HK-2 (cell line): ENCODE results near the gene EP400.
"Not testable (repeated sequence)": the region's sequence is repeated elsewhere in the genome, so short reads cannot be mapped to it uniquely, and the experiment has no call there.

Experiments used
- DNase-seq: peaks from one replicate; pipeline ENCODE4 v3.0.0-alpha.2; 2018; ENCODE audit not compliant: unreplicated experiment

Gene EP400

GRCh38 chr12:132046561-132046960 lies 96.8 kb downstream of the EP400 start:
- DNase-seq, result no peak

- not testable (repeated sequence) for DNase-seq
Observed at GRCh38 chr12:132047630-132048029, 97.9 kb downstream of the EP400 start.

DNA sequence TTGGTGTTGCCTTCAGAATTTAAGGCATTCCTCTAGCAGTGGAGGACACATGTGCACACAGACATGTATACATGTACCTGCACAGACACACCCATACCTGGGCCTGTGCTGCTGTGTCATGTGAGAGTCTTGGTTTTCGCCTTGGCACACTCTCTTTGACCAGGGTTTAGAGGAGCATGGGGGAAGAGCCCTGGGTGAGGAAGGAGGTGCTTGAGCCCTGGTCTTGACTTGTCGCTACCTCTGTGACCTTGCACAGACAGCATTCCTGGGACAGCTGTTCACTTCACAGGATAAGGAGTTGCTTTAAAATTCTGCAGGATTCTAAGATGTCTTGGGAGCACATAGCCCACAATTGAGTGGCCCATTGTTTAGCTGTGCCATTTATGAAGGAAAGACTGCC lies 99.7 kb downstream of the EP400 start:
- no peak for DNase-seq

DNA sequence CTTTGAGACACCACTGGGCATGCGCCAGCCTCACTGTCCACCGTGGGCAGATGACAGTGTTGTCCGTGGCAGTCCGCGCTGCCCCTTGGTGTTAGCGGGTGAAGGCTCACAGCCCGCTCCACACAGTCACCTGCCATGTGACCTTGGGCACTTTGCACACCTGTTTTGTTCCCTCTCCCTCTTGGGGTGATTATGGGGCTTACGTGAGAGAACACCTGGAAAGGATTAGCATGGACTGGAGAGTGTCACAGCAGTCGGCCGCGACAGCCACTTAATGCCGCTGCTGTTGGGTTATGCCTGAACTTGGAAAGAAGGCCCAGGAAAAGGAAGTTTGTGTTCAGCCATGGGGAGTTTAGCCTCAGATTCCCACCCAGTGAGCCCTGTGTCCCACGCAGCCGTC lies 100.1 kb downstream of the EP400 start:
- no peak for DNase-seq

- peak; percentile 26 for DNase-seq
Observed at GRCh38 chr12:132051718-132052117, 102.0 kb downstream of the EP400 start.

GRCh38 chr12:132052196-132052932 lies 102.6 kb downstream of the EP400 start:
- no peak for DNase-seq

DNA sequence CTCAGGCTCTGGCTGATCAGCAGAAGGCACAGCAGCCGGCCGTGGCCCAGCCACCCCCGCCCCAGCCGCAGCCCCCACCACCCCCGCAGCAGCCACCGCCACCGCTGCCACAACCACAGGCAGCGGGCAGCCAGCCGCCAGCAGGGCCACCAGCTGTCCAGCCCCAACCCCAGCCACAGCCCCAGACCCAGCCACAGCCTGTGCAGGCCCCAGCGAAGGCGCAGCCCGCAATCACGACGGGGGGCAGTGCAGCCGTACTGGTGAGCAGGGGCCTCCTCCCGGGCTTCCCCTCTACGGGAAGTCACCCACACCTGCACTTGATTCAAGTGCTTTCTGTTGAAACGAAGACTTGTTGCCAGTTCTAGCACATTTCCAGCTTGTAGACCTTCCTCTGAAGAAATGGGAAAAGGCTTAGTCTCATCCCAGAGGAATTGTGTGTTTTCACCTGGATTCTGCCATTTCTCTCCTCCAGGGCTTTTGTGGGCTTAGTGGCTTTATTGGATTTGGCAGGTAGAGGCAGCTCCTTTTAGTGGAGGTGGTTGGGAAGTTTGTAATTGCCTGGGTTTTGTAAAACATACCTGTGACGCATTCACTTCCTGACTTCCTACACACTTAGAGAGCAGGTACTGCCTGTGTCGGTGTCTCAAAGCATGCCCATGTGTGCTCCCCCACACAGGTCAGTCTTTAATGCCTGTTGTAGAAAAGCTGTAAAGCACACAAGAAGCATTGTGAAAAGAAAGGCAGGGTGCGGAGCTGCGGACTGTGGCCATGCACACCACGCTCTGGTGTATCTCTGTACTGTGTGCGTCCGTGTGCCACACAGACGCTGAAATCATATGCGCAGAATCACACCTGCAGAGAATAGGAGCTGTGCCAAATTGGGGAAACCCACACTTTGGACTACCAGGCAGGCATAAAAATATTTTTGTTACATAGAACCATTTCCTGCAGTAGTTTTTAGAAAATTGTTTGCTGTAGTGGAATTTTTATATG lies 103.9 kb downstream of the EP400 start:
- DNase-seq, result no peak

GRCh38 chr12:132054983-132055382 lies 105.2 kb downstream of the EP400 start:
- no peak for DNase-seq

GRCh38 chr12:132055535-132056096 lies 105.9 kb downstream of the EP400 start:
- no peak for DNase-seq

DNA sequence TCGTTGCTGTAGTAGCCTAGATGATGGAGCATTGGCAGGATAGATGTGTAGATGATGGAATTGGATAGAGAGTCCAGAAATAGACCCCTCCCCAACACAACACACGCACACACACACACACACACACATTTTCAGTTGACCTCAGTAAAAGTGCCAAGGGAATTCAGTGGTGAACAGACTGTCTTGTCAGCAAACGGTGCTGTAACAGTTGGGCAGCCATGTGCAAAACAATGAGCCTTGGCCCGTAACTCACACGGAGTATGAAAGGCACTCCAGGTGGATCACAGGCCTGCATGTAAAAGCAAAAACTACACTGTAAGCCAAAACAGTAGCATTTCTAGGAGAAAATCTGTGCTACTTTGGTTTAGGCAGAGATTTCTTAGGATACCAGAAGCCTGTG lies 106.6 kb downstream of the EP400 start:
- DNase-seq, result no peak

DNA sequence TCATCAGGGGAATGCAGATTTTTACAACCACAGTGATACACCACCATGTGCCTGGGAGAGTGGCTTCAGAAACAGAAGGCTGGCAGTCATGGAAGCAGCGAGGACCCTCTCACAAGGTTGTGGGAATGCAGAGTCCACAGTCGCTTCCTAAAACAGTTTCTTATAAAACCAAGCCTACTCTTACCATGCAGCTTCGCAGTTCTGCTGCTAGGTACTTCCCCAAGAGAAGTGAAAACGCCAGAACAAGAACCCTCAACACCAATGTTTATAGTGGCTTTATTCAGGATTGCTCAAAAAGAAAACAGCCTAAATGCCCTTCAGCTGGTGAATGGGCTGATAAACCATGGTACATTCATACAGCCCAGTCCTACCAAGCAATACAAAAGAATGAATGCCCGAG lies 107.2 kb downstream of the EP400 start:
- DNase-seq, result no peak

DNA sequence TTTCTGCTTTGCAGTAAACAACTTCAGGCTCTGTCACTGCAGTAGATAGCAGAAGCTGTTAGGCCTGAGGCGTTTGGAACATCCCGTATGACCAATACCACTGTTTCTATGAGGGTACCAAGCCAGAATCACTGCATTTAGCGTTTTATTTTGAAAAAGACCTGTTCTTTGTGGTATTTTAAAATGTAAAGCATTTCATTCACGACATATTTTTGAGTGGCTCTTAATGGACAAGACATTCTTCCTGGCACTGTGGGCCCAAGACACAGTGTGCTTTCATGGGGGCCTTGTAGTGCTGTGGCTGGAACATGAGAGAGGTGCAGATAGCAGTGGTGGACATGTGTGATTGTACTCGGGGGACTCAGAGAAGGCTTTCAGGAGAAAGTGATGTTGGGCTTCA lies 107.9 kb downstream of the EP400 start:
- no peak for DNase-seq

- DNase-seq, result no peak
Observed at GRCh38 chr12:132061197-132061596, 111.5 kb downstream of the EP400 start.

- DNase-seq, result no peak
Observed at GRCh38 chr12:132061641-132062430, 112.1 kb downstream of the EP400 start.

GRCh38 chr12:132062481-132062880 lies 112.7 kb downstream of the EP400 start:
- no peak for DNase-seq

GRCh38 chr12:132063491-132063890 lies 113.7 kb downstream of the EP400 start:
- DNase-seq, result no peak

DNA sequence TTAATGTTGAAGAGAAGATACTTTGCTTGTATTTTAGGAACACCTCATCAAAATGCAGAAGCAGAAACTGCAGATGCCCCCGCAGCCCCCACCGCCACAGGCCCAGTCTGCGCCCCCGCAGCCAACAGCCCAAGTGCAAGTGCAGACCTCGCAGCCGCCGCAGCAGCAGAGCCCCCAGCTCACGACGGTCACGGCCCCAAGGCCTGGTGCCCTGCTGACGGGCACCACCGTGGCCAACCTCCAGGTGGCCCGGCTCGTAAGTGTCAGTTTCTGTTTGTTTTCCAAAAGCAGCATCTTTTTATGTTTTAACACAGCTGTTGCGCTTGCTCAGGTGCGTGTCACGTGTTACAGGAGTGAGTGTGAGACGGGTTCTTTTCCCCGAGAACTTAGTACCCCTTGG lies 114.9 kb downstream of the EP400 start:
- no peak for DNase-seq

DNA sequence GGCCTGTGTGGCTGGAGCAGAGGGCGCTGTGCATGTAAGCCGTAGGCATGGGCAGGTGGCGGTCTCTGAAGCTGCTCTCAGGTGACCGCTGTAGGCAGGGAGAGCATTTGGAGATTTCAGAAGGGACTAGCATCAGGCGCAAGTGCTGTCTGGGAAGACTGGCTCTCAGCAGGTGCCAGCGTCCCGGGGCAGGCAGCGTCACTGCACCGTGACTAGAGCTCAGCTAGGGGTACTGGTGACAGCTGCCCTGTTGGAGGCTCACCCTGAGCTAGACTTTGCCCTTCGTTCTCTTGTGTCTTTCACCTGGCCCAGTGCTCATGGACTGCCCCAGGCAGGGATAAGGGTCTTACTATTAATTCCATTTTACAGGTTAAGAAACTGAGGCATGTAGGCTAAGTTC lies 115.5 kb downstream of the EP400 start:
- no peak for DNase-seq

GRCh38 chr12:132065609-132066344 lies 116.0 kb downstream of the EP400 start:
- no peak for DNase-seq

GRCh38 chr12:132066345-132066685 lies 116.6 kb downstream of the EP400 start:
- no peak for DNase-seq

DNA sequence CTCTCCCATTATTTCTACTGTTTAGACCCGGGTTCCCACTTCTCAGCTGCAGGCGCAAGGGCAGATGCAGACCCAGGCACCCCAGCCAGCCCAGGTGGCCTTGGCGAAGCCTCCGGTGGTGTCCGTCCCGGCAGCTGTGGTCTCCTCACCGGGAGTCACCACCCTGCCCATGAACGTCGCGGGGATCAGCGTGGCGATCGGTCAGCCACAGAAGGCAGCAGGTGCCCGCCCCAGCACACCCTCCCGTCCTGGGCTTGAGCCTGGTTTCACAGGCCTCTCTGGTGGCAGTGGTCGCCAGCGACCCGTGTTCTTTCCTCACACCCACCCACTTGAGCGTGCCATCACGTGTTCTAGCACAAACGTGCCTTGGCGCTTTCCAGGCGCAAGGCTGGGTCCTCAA lies 117.0 kb downstream of the EP400 start:
- no peak for DNase-seq
